GM21529 (cell line): ENCODE data around the gene NPHP3.
"Not testable (repeated sequence)": the region's sequence is repeated elsewhere in the genome, so short reads cannot be mapped to it uniquely, and the experiment has no call there.

Source experiments
- ATAC-seq: cut with Tn5 transposase; IDR thresholded peaks from one replicate; pipeline ENCODE4 v1.9.1; 2021; ENCODE audit not compliant: unreplicated experiment

Gene NPHP3

GRCh38 chr3:132643366-132643765, 78.8 kb downstream of the NPHP3 start:
- no peak for ATAC-seq

GRCh38 chr3:132642539-132642847, 79.7 kb downstream of the NPHP3 start:
- ATAC-seq = no peak

GRCh38 chr3:132641837-132642538, 80.2 kb downstream of the NPHP3 start:
- ATAC-seq = no peak

- not testable (repeated sequence) for ATAC-seq
Measured at GRCh38 chr3:132641427-132641826, 80.8 kb downstream of the NPHP3 start.

GRCh38 chr3:132638706-132639105, 83.5 kb downstream of the NPHP3 start:
- ATAC-seq = no peak

GRCh38 chr3:132637590-132637989, 84.6 kb downstream of the NPHP3 start:
- no peak for ATAC-seq

- ATAC-seq = no peak
Measured at GRCh38 chr3:132635052-132635451, 87.2 kb downstream of the NPHP3 start.
